Subcutaneous abdominal adipose tissue (tissue), 5 donors: ENCODE results near the gene KRTAP10-3.

Experiments
- H3K27ac ChIP-seq: one replicate; pipeline ENCODE4 v1.7.0; 2013; ENCODE audit warnings: low read depth, mild to moderate bottlenecking, inconsistent platforms, low read length, moderate library complexity
- H3K27me3 ChIP-seq, 5 donors: one replicate each; pipeline ENCODE4 v1.7.0; 2013; ENCODE audit warnings: low read length in 5 of 5, inconsistent platforms in 1 of 5; ENCODE audit not compliant: control insufficient read depth in 5 of 5, insufficient read depth in 4 of 5
- H3K36me3 ChIP-seq, 5 donors: one replicate each; pipeline ENCODE4 v1.7.0; 2013; ENCODE audit warnings: low read length in 5 of 5; ENCODE audit not compliant: control insufficient read depth in 5 of 5, insufficient read depth in 5 of 5
- H3K4me1 ChIP-seq, 5 donors: one replicate each; pipeline ENCODE4 v1.7.0; 2013; ENCODE audit warnings: low read length in 5 of 5, mild to moderate bottlenecking in 3 of 5, moderate library complexity in 1 of 5; ENCODE audit not compliant: control insufficient read depth in 5 of 5, insufficient read depth in 5 of 5
- H3K4me3 ChIP-seq, 5 donors: one replicate each; pipeline ENCODE4 v1.7.0; 2013; ENCODE audit warnings: low read length in 5 of 5, low read depth in 1 of 5
- H3K9ac ChIP-seq, 5 donors: one replicate each; pipeline ENCODE4 v1.7.0; 2013; ENCODE audit warnings: low read length in 5 of 5, mild to moderate bottlenecking in 4 of 5, moderate library complexity in 3 of 5
- H3K9me3 ChIP-seq, 5 donors: one replicate each; pipeline ENCODE4 v1.7.0; 2013; ENCODE audit warnings: low read length in 5 of 5; ENCODE audit not compliant: control insufficient read depth in 5 of 5
- donor health status: healthy.
- donor health status: healthy.
- donor health status: healthy.
- donor health status: healthy.
- donor health status: healthy.

Gene KRTAP10-3

DNA sequence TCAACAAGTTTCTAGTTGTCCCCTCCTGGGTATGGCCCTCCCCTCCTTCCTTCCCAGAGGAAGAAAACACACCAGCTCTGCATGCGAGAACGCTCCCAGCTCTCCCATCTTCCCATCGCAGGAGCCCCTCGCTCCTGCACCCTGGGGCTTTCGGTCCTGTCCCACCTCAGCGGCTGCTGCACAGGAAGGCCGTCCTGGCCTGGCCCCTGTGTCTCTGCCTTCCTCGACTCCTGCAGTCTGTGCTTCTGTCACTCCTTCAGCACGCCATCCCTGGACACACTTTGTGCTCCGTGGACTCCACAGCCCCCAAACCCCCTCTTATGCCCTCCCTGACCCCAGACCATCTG is 41.8 kb downstream of the KRTAP10-3 start:
- no peaks in the 10 kb centered on the region for H3K4me1 ChIP-seq
- no peak overlapping the region for H3K4me3 ChIP-seq

DNA sequence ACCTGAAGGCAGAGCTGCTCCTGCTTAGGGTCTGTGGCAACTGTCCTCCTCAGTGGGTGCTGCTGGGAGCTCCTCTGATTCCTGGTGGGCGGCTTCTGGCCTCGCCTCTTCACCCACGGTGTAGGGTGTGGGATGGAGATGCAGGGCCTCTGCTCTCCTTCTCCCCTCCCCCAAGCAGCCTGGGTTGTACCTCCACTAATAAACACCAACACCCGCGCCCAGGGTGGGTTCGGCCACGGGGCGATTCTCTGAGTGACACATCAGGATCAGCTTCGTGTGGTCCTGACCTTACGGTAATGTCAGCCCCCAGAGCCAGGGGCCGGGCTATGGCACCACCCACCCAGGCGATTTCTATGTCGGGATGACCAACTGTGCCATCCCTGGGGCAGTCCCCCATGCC is 42.3 kb downstream of the KRTAP10-3 start:
- Histone ChIP-seq H3K36me3 (peaks cover 0 to 2% (median 0%) of the 10 kb centered on the region in 5 donors), H3K27me3 (peaks cover 0 to 20% (median 7%) of the 10 kb centered on the region in 5 donors), H3K4me1 (no peaks in the 10 kb centered on the region), H3K9me3 (peaks cover 0 to 4% (median 0%) of the 10 kb centered on the region in 5 donors), H3K27ac (no peak overlapping the region), H3K9ac (no peak overlapping the region), H3K4me3 (no peak overlapping the region)

More for the DNA sequence above, 41.8 kb downstream of the KRTAP10-3 start:
- Histone ChIP-seq H3K9ac (no peak overlapping the region), H3K36me3 (no peaks in the 10 kb centered on the region), H3K27me3 (peaks cover 0 to 21% (median 7%) of the 10 kb centered on the region in 5 donors), H3K9me3 (peaks cover 0 to 4% (median 0%) of the 10 kb centered on the region in 5 donors), H3K27ac (no peak overlapping the region)

DNA sequence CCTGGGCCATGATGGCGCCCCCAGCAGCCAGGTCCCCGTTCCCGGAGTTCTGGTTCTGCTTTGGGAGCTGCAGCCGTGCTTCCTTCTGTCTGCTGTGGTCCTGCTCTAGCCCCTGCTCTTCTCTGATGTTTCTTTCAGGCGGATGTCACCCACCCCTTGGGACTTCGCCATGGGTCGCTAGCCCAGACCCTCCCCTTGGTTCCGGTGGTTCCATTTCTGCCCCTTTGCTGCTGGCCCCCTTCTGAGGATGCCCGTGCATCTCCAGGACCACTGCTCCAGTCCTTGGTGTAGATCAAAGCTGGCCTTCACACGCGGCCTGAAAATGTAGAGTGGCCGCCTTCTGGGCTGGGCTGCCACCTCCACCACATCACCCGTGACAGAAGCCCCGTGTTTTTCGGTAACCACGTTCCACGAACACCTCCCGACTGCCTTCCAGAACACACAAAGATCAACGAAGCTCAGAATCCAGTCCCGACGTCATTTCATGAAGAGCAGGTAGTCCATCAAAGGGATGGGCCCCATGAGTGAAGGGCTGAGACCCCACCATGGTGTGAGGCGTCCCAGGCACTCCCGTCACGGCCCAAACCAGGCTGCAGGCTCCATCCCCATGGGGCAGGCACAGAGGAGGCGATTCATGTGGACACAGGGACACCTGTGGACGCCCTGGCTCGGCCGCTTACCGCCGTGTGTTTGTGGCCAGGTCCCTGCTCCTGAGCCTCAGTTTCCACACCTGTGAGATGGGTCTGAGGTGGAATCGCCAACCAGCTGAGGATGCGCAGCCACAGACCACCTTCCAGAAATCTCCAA is 43.0 kb downstream of the KRTAP10-3 start:
- Histone ChIP-seq H3K36me3 (peaks cover 0 to 6% (median 0%) of the 10 kb centered on the region in 5 donors), H3K9me3 (peaks cover 0 to 4% (median 0%) of the 10 kb centered on the region in 5 donors), H3K27me3 (peaks cover 0 to 24% (median 10%) of the 10 kb centered on the region in 5 donors), H3K4me3 (no peak overlapping the region), H3K9ac (no peak overlapping the region), H3K4me1 (peaks cover 0 to 3% (median 2%) of the 10 kb centered on the region in 5 donors), H3K27ac (no peak overlapping the region)

DNA sequence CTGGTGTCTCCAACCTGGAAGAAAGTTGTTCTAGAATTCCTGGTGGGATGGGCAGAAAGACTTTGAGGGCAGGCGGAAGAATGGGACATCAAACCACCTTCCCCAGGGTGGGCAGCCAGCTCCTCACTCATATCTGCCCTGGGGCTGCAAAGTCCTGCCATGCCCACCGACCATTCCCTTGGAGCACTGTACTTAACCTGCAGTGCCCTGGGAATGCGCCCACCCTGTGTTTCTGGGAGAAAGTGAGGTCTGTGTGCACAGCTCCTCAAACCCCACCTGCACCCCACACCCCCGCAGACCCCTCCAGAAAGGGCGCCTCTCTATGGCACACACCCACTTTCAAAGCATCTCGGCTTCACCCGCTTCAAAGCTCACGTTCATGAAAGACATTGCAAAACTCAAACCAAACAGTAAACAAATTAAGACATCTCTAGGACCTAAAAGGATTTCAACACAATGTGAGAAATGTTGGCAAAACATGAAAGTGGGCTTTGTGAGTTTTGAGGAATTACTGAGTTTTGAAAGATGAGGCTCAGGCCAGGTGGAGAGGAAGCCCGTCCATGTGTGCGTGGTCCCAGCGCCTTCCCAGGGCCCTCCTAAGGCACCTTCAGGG is 43.7 kb downstream of the KRTAP10-3 start:
- Histone ChIP-seq H3K9ac (no peak overlapping the region), H3K27me3 (peaks cover 0 to 30% (median 13%) of the 10 kb centered on the region in 5 donors), H3K27ac (no peak overlapping the region), H3K4me1 (peaks cover 0 to 7% (median 6%) of the 10 kb centered on the region in 5 donors), H3K9me3 (peaks cover 0 to 4% (median 0%) of the 10 kb centered on the region in 5 donors), H3K4me3 (no peak overlapping the region), H3K36me3 (peaks cover 0 to 6% (median 0%) of the 10 kb centered on the region in 5 donors)

DNA sequence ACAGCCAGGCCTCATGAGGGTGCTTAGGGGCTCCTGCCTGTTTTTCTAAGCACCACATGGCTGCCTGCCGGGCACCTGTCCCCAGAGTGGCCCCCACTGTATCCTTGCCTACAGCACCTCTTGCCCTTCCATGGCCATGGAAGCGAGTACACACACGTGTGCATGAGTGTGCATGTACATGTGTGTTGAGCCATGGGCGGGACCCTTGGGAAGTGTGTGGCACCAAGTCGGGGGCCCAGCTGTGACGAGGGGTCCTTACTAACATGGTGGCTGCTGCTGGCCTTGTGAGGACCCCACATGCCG is 44.4 kb downstream of the KRTAP10-3 start:
- peaks cover 0 to 7% (median 6%) of the 10 kb centered on the region in 5 donors for H3K4me1 ChIP-seq
- H3K27me3 ChIP-seq, result peaks cover 0 to 27% (median 17%) of the 10 kb centered on the region in 5 donors
- peaks cover 0 to 6% (median 0%) of the 10 kb centered on the region in 5 donors for H3K36me3 ChIP-seq
- no peak overlapping the region for H3K9ac ChIP-seq
- H3K9me3 ChIP-seq, result peaks cover 0 to 4% (median 0%) of the 10 kb centered on the region in 5 donors
- no peak overlapping the region for H3K27ac ChIP-seq
- H3K4me3 ChIP-seq, result no peak overlapping the region

DNA sequence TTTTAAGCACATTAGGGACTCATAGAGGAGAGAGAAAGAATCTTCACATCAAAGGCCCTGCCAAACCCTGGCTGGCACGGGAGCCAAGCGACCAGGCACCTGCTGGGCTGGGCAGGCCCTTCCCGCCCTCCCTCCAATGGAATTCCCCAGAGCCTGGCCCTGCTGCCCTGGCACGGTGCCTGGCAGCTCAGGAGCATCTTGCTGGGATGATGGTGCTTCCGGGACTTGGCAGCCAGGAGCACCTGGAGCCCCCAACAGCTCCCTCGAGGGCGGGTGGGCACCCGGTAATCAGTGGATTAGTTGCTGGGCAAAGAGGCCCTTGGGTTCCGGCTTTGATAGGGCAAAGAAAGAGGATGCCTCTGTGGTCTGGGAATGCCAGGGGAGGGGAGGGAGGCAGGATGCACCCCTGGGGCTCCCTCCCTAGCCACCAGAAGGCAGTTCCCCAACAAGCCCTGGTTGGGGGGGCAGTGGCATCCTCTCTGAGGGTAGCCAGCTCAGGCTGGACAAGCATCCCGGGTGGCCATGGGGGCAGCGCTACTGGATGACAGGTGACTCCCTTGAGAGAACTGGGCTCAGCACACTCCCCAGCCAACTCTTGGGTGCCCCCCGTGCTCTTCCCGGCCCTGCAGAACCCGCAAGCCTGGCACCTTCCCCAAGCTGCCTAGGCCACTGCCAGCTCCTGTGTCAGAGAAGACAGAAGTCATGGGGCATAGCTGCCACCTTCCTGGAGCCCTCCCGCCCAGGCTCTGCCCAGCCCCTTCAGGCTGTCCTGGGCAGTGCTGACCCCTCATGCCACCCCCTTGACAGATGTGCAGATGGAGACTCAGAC is 45.0 kb downstream of the KRTAP10-3 start:
- Histone ChIP-seq H3K4me1 (peaks cover 0 to 7% (median 6%) of the 10 kb centered on the region in 5 donors), H3K4me3 (no peak overlapping the region), H3K27me3 (peaks cover 0 to 31% (median 22%) of the 10 kb centered on the region in 5 donors), H3K9ac (no peak overlapping the region), H3K9me3 (peaks cover 0 to 4% (median 0%) of the 10 kb centered on the region in 5 donors), H3K27ac (no peak overlapping the region), H3K36me3 (peaks cover 0 to 6% (median 0%) of the 10 kb centered on the region in 5 donors)

DNA sequence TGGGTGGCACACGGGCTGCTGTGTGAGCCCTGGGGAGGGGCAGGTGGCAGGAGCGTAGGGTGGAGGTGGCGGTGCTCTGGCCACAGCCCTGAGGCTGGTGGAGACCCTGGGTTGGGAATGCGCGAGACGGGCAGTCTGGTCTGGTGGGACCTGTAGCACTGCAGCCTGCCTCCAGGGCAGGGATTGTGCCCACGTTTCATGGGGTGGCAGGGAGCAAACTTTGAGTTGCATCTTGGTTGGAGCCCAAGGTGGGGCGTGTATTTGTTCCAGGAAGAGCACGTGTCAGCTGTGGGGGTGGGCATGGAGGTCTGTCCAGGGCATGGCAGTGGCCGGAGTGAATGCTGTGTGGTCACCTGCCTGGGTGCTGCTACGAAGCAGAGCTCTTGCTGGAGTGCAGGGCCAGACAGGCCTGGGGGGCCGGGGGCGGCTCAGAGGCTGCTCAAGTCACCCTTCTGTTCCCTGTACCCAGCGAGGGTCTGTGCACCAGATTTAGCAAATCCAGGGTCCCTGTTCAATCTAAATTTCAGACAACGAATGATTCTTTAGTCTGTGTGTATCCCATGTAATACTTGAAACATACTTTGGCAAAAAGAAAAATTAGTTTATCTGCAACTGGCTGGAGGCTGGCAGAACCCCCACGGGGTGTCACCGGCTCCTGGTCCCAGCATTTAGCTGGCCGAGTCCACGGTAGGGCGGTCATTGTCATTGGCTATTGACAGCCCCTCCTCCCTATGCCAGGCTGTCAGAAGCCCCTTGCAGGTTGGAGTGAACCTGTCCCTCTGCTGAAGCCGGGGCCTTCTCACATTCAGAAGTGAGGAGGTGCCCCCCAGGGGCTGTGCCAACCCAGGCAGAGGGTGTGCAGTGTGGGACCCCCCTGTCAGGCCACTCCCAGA is 45.9 kb downstream of the KRTAP10-3 start:
- H3K9ac ChIP-seq, result no peak overlapping the region
- no peak overlapping the region for H3K27ac ChIP-seq
- H3K27me3 ChIP-seq, result peaks cover 0 to 34% (median 27%) of the 10 kb centered on the region in 5 donors
- H3K4me3 ChIP-seq, result no peak overlapping the region
- peaks cover 0 to 4% (median 0%) of the 10 kb centered on the region in 5 donors for H3K9me3 ChIP-seq
- H3K4me1 ChIP-seq, result peaks cover 0 to 7% (median 6%) of the 10 kb centered on the region in 5 donors
- H3K36me3 ChIP-seq, result peaks cover 0 to 6% (median 0%) of the 10 kb centered on the region in 5 donors

DNA sequence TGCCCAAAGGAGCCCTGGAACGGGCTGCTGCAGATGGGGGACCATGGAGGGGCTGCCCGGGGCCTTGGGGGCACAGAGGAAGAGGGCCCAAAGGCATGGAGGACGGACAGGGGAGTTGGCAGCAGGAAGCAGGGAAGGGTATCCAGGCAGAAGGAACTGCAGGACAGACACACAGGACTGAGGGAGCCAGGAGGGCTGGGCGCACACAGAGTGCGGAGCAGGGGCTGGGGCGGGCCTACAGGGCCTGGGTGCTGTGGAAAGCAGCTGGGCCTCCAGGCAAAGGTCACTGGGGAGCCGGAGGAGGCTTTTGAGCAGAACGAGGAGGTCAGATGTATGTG is 46.7 kb downstream of the KRTAP10-3 start:
- Histone ChIP-seq H3K9me3 (no peaks in the 10 kb centered on the region), H3K9ac (no peak overlapping the region), H3K4me3 (no peak overlapping the region), H3K36me3 (peaks cover 0 to 6% (median 0%) of the 10 kb centered on the region in 5 donors), H3K4me1 (peaks cover 0 to 7% (median 6%) of the 10 kb centered on the region in 5 donors), H3K27ac (no peak overlapping the region), H3K27me3 (peaks cover 0 to 34% (median 27%) of the 10 kb centered on the region in 5 donors)

DNA sequence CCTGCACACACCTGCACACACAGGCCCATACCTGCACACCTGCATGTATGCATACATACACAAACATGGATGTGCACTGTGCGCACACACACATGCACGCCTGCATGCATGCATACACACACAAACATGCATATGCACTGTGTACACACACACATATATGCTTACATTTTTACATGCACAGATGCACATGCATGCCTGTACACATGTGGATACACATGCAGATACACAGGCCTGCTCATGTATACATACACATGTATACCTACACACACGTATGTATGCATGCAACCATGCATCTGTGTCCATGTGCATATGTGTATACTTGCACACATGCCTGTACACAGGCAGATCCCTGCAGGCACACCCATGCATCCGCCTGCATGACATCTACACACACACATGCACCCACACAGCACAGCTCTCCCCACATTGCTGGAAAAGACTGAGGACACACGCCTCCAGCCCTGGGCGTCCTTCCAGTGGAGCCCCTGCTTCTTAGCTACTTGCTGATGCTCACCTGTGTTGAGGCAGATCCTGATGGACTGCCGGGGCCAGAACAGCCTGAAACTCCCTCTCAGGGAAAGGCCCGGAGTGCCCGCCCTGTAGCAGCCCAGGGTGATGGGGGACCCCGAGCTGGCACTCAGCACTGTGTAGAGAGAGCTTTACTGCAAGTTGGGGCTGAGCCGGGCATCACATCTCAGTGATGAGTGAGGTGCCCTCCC is 47.2 kb downstream of the KRTAP10-3 start:
- H3K9me3 ChIP-seq, result no peaks in the 10 kb centered on the region
- peaks cover 0 to 35% (median 27%) of the 10 kb centered on the region in 5 donors for H3K27me3 ChIP-seq
- peaks cover 0 to 7% (median 6%) of the 10 kb centered on the region in 5 donors for H3K4me1 ChIP-seq
- no peak overlapping the region for H3K4me3 ChIP-seq
- no peak overlapping the region for H3K27ac ChIP-seq
- peaks cover 0 to 6% (median 0%) of the 10 kb centered on the region in 5 donors for H3K36me3 ChIP-seq
- H3K9ac ChIP-seq, result no peak overlapping the region
